GM18858 (cell line): ENCODE measurements around the gene STARD7.

ENCODE experiments used
- ATAC-seq: cut with Tn5 transposase; IDR thresholded peaks from one replicate; pipeline ENCODE4 v1.9.1; 2021; ENCODE audit not compliant: unreplicated experiment

The STARD7 gene

DNA sequence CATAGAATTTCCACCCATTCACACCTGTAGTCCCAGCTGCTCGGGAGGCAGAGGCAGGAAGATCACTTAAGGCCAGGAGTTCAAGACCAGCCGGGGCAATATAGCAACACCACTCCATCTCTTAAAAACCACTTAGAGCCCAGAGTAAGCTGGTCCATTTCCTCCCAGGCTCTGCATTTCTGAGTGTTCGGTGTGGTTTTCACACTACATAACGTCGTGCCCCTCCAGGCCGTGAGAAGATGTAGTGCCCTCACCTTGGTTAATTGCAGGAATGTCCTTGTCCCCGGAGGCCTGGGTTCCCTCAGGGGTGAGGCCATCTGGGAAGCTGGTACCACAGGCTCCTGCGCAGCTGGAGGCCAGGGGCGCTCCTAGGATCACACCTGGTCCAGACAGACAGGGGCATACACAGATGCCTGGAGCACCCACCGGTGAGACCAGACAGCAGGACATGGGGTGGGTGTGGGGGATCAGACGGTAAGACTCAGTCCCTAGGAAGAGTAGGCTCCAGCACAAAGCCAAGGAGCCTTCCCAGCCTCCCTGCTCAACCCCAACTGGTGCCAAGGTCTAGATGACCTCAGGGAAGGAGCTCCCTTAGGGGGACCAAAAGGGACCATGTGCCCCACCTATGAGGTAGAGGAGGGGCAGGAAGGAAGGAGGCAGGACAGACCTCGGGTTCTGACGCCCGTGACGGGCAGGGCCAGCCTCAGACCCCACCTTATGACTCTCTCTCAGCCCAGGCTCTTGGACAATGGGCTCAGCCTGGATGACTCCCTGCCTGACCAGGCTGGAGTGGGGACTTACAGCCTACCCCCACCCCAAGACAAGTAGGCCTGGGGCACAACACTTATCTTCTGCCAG lies 71.1 kb downstream of the STARD7 start:
- no peak for ATAC-seq

DNA sequence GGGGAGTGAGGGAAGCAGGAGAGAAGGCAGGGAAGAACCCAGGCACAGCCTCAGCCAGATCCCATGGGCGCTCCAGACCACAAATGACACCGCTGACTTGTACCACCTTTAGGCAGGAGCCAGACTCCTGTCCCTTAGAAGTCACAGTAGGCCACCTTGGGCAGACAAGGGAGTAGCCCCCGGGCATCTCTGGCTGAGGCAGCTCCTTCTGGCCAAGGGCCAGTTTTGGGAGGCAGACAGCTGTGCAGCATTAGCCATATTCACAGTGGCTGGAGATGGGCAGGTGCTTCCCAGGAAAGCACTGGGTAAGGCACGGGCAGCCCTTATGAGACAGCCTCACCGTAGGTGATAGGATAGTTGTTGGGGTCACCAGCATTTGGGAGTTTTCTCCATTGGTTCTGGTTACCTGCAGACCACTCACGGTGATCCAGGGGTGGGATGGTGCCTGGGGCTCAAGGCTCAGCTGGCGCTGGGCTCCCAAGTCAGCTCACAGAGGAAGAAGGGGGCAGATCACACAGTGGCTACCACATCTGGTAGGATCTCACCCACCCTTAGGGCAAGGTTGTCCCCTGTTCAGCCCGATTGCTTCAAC lies 72.4 kb downstream of the STARD7 start:
- ATAC-seq: no peak

DNA sequence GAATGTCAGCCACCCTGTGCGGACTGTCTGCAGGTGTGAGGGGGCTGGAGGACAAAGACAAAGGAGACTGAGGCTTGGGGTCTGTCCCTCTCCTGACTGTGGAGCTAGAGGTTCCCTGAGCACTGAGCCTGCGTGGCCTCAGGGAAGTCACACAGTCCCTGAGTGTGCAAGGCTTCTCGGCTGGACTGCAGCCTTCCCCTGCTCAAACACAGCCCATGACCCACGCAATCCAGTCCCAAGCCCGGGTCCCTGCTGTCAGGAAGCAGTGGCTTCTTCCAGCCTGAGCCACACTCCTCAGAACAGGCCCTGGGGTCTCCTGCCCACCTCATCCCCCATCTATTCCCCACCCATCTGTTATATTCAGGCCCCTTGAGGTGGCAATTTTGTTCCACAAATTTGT lies 73.0 kb downstream of the STARD7 start:
- no peak for ATAC-seq

DNA sequence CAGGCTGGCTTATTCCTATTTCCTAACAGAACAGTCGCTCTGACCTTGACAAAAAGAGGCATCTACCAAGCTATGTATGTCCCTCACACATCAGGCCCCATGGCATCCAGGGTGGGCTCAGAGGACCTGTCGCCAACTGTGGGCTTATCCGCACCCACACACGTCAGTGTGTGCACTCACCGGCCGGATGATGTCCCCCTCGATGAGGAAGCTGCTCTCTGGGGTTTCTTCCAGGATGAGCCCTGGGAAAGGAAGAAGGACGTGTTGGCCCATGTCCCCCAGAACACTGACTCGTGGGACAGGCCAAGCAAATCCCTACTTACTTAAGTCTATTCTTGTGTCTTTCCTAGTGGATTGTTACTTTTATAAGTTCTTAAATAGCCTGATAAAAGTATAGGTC lies 73.5 kb downstream of the STARD7 start:
- no peak for ATAC-seq
